ENCODE measurements around the gene KCTD18.

The KCTD18 gene

DNA sequence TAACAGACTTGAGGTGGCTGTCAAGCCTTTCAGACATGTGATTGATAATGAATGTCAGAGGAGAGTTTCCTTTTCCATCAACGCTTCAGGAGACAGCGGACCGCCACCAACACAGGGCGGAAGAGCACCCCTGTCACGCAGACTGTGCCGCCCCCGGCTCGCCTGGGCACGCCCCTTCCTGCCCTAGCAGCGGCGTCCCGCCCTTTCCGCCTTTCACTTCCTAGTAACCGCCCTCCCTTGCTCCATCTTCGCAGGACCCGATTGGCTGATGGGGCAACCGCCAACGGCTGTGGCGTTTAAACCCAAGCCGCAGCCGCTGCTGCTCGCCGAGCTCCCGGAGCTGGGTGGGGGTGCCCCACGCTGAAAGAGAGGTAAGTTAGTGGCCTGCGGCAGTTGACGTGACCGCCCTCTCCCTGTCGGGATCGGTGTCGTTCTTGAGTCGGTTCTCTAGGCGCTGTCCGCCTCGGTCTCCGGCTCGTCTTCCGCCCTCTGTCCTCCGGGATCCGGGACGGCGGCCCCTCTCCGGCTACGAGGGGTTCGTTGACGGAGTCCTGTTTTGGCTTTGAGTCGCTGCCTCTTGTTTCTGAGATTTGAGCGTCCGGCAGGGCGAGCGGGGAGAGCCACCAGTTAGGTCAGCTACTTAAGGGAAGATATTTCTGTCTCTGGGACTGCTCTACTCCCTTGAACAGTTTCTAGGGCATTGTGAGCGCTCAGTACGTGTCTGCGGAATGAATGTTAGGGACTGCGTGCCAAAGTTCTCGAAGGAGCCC, 16.2 kb upstream of the KCTD18 start, which contains the start of gene SGO2:
SGO2 (plus strand) TSS at position 326 of the 770 bp plus-strand sequence. CDS start 6,769 bp downstream, outside the sequence.
- CTCF ChIA-PET, result interaction anchor here (1.4 to 2.3 kb wide), 6 partner anchors 9 to 45 kb away, joined by 5 to 13 read pairs (median 6); partner anchors contain the start of gene KCTD18
- peak; percentile 97 for DNase-seq (ENCODE audit: extremely low spot score)
- TF ChIP-seq, protein P1, sequence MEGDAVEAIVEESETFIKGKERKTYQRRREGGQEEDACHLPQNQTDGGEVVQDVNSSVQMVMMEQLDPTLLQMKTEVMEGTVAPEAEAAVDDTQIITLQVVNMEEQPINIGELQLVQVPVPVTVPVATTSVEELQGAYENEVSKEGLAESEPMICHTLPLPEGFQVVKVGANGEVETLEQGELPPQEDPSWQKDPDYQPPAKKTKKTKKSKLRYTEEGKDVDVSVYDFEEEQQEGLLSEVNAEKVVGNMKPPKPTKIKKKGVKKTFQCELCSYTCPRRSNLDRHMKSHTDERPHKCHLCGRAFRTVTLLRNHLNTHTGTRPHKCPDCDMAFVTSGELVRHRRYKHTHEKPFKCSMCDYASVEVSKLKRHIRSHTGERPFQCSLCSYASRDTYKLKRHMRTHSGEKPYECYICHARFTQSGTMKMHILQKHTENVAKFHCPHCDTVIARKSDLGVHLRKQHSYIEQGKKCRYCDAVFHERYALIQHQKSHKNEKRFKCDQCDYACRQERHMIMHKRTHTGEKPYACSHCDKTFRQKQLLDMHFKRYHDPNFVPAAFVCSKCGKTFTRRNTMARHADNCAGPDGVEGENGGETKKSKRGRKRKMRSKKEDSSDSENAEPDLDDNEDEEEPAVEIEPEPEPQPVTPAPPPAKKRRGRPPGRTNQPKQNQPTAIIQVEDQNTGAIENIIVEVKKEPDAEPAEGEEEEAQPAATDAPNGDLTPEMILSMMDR (IDR thresholded peaks at IDR 0.05; ENCODE audit: control extremely low read depth, extremely low read depth, low read depth, missing control alignments), result no peak
- POLR2A ChIA-PET, result no interaction called here

DNA sequence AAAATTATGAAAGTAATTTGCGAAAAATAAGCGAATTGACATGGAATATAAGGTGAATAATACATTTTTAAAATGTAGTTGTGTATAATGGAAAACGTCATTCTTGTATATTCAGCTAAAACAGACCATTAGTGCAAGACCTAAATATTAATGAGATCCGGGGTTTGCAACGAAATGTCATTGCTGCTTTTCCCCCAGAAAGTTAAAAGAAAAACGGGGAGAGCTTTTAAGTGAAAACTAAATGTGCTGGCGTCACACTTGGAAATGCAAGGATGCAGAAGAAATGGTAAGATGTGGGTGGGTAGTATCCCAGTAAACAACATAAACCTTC, 15.6 kb upstream of the KCTD18 start:
- POLR2A ChIA-PET, result no interaction called here
- CTCF ChIA-PET, result interaction anchor here (1.4 to 2.3 kb wide), 6 partner anchors 10 to 45 kb away, joined by 5 to 13 read pairs (median 6); partner anchors contain the start of gene KCTD18

DNA sequence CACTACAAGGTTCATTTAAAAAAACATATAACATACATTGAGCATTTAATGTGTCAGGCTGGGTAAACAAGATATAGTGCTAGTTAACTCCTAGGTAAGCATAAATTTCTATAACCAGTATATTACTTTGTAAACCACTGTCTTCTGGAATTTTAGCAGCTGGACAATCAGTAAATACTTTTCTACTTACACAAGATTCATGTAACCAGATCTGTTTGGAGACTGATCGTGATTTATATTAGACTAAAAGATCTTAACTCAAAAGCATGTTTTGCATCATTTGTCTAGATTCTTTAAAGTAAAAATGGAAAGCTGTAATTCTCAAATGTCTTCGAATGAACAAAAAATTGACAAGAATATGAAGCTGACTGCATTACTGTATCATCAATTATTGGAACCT, 15.2 kb upstream of the KCTD18 start:
- TF ChIP-seq, protein P1 (IDR thresholded peaks at IDR 0.05; ENCODE audit: control extremely low read depth, extremely low read depth, low read depth, missing control alignments), result no peak
- POLR2A ChIA-PET, result no interaction called here
- no peak for DNase-seq (ENCODE audit: extremely low spot score)
- CTCF ChIA-PET, result interaction anchor here (1.4 to 2.3 kb wide), 5 partner anchors 10 to 44 kb away, joined by 5 to 13 read pairs (median 8); partner anchors contain the start of gene KCTD18

More for the DNA sequence above, 15.6 kb upstream of the KCTD18 start:
- no peak for DNase-seq (ENCODE audit: extremely low spot score)
- TF ChIP-seq, protein P1 (IDR thresholded peaks at IDR 0.05; ENCODE audit: control extremely low read depth, extremely low read depth, low read depth, missing control alignments), result no peak

DNA sequence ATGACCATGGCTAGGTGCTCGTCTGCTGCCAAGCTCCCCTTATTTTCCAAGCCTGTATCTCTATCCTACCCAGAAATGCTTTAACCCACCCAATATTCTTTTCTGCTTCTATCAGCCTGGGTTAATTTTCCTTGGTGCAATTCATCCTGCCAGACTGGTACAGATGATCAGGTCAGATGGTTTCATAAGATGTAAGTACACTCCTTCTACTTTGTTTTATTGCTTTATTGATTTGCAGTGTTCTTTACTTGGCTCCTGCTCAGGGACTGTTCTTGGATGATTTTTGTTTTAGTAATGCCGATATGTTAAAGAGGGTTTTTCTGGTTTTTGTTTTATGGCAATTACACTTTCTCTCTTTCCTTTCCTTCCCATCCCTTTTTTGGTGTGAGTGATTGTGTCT, 13.7 kb upstream of the KCTD18 start:
- POLR2A ChIA-PET, result no interaction called here

DNA sequence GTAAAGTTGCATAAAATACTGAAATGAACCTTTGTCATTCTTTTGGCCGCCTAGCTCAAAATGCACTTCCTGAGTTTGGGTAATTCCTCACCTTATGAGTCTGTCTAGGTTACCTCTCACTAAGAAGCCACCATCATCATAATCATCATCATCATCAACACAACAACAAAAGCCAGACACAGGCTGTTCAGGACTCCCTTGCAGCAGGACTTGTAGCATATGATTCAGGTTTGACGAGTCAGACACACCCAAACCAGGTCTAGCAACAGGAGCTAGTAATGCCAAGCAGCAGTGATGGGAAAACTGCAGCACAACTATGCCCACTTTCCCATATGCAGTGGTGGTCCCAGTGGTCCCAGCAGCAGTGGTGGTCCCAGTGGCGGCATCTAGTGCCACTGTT, 13.3 kb upstream of the KCTD18 start:
- DNase-seq (ENCODE audit: extremely low spot score), result no peak
- ChIA-PET POLR2A (no interaction called here), CTCF (interaction anchor here (0.9 to 2.6 kb wide), 5 partner anchors 10 to 41 kb away, joined by 3 to 11 read pairs (median 4); no protein-coding TSS in a partner anchor)
- TF ChIP-seq, protein P1 (IDR thresholded peaks at IDR 0.05; ENCODE audit: control extremely low read depth, extremely low read depth, low read depth, missing control alignments), result no peak

More for the DNA sequence above, 13.7 kb upstream of the KCTD18 start:
- DNase-seq (ENCODE audit: extremely low spot score), result no peak
- CTCF ChIA-PET, result interaction anchor here (0.9 to 2.6 kb wide), 5 partner anchors 10 to 41 kb away, joined by 3 to 11 read pairs (median 4); no protein-coding TSS in a partner anchor
- TF ChIP-seq, protein P1 (IDR thresholded peaks at IDR 0.05; ENCODE audit: control extremely low read depth, extremely low read depth, low read depth, missing control alignments), result no peak

DNA sequence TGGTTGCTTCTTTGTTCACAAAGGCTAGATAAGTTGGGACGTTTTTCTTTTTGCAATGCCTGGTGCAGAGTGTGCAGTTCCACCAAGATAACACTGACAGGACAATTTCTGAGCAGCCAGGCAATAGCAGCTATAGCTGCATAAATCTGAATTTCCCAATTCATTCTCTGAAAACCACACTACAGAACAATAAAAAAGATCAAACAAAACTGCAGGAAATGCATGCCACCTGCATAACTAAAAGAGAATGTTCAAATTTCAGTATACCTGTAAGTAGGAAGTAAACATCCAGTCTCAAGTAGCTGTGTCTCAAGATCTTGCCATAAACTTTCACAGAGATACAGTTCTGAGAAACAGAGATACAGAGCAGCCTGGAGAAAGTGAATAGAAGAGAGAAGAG, 5.3 kb upstream of the KCTD18 start:
- CTCF ChIA-PET, result interaction anchor here (1.1 to 4.1 kb wide), 2 partner anchors 31 to 573 kb away, joined by 3 to 14 read pairs; no protein-coding TSS in a partner anchor
- POLR2A ChIA-PET, result no interaction called here
- TF ChIP-seq, protein P1 (IDR thresholded peaks at IDR 0.05; ENCODE audit: control extremely low read depth, extremely low read depth, low read depth, missing control alignments), result no peak
- DNase-seq (ENCODE audit: extremely low spot score), result no peak

Data from GM10248 (cell line).